Uterus (tissue), 4 donors: Measurements from ENCODE around the gene INPP5D. TPM values are rescaled to one million over a fixed set of nuclear protein-coding genes. Genes with fewer than 3 reads are reported as not detected.

Experiments
- DNase-seq, 2 donors: peaks; one replicate each; pipeline ENCODE4 v3.0.0-alpha.2; 2019 to 2020
- H3K27ac ChIP-seq, 2 donors: fragments of 200-600 bp; sonication (generic); 1 replicate in 1 of 2; 2 replicates in 1 of 2; pipeline ENCODE4 v1.5.1; 2016 to 2018
- H3K27me3 ChIP-seq, 2 donors: fragments of 200-600 bp; sonication (generic); one replicate each; pipeline ENCODE4 v1.5.1; 2018 to 2019; ENCODE audit warnings: control low read depth in 1 of 2
- H3K36me3 ChIP-seq, 2 donors: fragments of 200-600 bp; sonication (generic); one replicate each; pipeline ENCODE4 v1.5.1; 2019; ENCODE audit warnings: control low read depth in 1 of 2
- H3K4me1 ChIP-seq, 2 donors: fragments of 200-600 bp; sonication (generic); one replicate each; pipeline ENCODE4 v1.5.1; 2018 to 2019; ENCODE audit warnings: control low read depth in 1 of 2
- H3K4me3 ChIP-seq, 2 donors: fragments of 200-600 bp; sonication (generic); 1 replicate in 1 of 2; 2 replicates in 1 of 2; pipeline ENCODE4 v1.5.1; 2018 to 2019; ENCODE audit warnings: mild to moderate bottlenecking in 1 of 2
- H3K9me3 ChIP-seq, 2 donors: fragments of 200-600 bp; sonication (generic); one replicate each; pipeline ENCODE4 v1.5.1; 2019; ENCODE audit warnings: control low read depth in 1 of 2
- POLR2A ChIP-seq, 2 donors: fragments of 450-650 bp; IDR thresholded peaks; one replicate each; pipeline ENCODE4 v1.6.1; 2016; ENCODE audit warnings: antibody characterized with exemption in 2 of 2, mild to moderate bottlenecking in 1 of 2, moderate library complexity in 1 of 2
- intact Hi-C: fragments of 100-400 bp; cut with DNase I; formaldehyde crosslinking; loops from one replicate; pipeline ENCODE4 v1.15.1; 2023; ENCODE audit warnings: low total_unique reads
- total RNA-seq, 4 donors: library from RNA; depleted of rRNA in 3 of 4; stranded (reverse); fragments of >200 nt in 3 of 4; gene quantifications; one replicate each; pipeline versions ENCODE4 v1.1.0 to v1.2.4, GENCODE V29; 2014 to 2023
- TF ChIP-seq, protein P1 (sequence below), 4 experiments: fragments of 200-600 bp in 2 of 4; fragments of 450-650 bp in 2 of 4; sonication (generic) in 2 of 4; IDR thresholded peaks; one replicate each; pipeline ENCODE4 v1.5.1; 2016 to 2019; ENCODE audit warnings: antibody characterized with exemption in 4 of 4, mild to moderate bottlenecking in 2 of 4, moderate library complexity in 1 of 4
- donor health status: DM: yes; HTN: yes; CAD: no.

INPP5D gene
- total RNA-seq, 4 donors from 2014 or later: 14.2 to 37.9 (median 22.3) TPM

DNA sequence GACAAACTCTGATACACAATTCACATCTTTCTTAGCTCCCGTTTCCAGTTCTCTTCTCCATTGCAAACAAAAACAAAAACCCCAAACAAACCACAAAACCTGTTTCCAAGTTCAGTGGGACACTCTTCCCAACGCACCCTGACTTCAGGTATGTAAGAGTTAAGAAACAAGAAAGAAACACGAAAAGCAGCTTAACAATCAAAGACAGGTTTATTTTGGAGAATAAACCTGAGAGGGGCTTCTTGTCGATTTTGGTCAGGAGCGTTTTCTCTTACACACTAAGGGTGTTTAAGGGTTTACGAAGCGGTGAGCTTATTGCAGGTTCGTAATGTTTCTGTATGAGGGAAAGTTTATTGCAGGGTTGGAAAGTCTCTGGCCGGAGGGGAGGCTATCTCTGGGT, 190.4 kb downstream of the INPP5D start:
- peaks cover 0 to 2% of the 10 kb centered on the region in 2 donors for H3K36me3 ChIP-seq
- H3K27me3 ChIP-seq: no peaks in the 10 kb centered on the region
- no peak overlapping the region for H3K4me3 ChIP-seq
- H3K9me3 ChIP-seq: no peaks in the 10 kb centered on the region
- intact Hi-C loops: loop anchor here (10.0 kb wide), 1 partner anchor 646 kb away; no protein-coding TSS in a partner anchor
- H3K27ac ChIP-seq: no peak overlapping the region
- TF ChIP-seq POLR2A (IDR thresholded peaks at IDR 0.05): no peak
- TF ChIP-seq, protein P1, sequence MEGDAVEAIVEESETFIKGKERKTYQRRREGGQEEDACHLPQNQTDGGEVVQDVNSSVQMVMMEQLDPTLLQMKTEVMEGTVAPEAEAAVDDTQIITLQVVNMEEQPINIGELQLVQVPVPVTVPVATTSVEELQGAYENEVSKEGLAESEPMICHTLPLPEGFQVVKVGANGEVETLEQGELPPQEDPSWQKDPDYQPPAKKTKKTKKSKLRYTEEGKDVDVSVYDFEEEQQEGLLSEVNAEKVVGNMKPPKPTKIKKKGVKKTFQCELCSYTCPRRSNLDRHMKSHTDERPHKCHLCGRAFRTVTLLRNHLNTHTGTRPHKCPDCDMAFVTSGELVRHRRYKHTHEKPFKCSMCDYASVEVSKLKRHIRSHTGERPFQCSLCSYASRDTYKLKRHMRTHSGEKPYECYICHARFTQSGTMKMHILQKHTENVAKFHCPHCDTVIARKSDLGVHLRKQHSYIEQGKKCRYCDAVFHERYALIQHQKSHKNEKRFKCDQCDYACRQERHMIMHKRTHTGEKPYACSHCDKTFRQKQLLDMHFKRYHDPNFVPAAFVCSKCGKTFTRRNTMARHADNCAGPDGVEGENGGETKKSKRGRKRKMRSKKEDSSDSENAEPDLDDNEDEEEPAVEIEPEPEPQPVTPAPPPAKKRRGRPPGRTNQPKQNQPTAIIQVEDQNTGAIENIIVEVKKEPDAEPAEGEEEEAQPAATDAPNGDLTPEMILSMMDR (IDR thresholded peaks at IDR 0.05): no peak
- H3K4me1 ChIP-seq: peaks cover 4 to 6% of the 10 kb centered on the region in 2 donors
- DNase-seq: no peak

GRCh38 chr2:233250985-233251305, 190.8 kb downstream of the INPP5D start:
- intact Hi-C loops: loop anchor here (10.0 kb wide), 1 partner anchor 646 kb away; no protein-coding TSS in a partner anchor
- no peaks in the 10 kb centered on the region for H3K27me3 ChIP-seq
- DNase-seq: no peak
- TF ChIP-seq, protein P1 (IDR thresholded peaks at IDR 0.05): no peak
- no peak for TF ChIP-seq POLR2A (IDR thresholded peaks at IDR 0.05)
- H3K27ac ChIP-seq: peak overlapping the region; percentile 82 to 90
- H3K36me3 ChIP-seq: peaks cover 0 to 2% of the 10 kb centered on the region in 2 donors
- H3K4me1 ChIP-seq: peaks cover 4 to 6% of the 10 kb centered on the region in 2 donors
- H3K9me3 ChIP-seq: no peaks in the 10 kb centered on the region
- peak overlapping the region; percentile 87 to 98 for H3K4me3 ChIP-seq

- Histone ChIP-seq H3K36me3 (peaks cover 0 to 2% of the 10 kb centered on the region in 2 donors), H3K4me3 (peak within 1 kb of the TSS; percentile 87 to 98), H3K9me3 (no peaks in the 10 kb centered on the region), H3K27ac (peak within 1 kb of the TSS; percentile 82 to 90), H3K27me3 (no peaks in the 10 kb centered on the region), H3K4me1 (peaks cover 4 to 6% of the 10 kb centered on the region in 2 donors)
- DNase-seq: peak; percentile 94 to 96
- TF ChIP-seq, protein P1 (IDR thresholded peaks at IDR 0.05): peak; percentile 93 to 99 (median 96)
- TF ChIP-seq POLR2A (IDR thresholded peaks at IDR 0.05): peak in 1 of 2 donors; percentile 73
- intact Hi-C loops: loop anchor here (10.0 kb wide), 1 partner anchor 647 kb away; no protein-coding TSS in a partner anchor
Measured at GRCh38 chr2:233251306-233252116, 191.4 kb downstream of the INPP5D start, which contains the start of gene ATG16L1. Gene ATG16L1 (plus strand): TSS chr2:233251673. CDS start chr2:233251828, 155 bp downstream.

DNA sequence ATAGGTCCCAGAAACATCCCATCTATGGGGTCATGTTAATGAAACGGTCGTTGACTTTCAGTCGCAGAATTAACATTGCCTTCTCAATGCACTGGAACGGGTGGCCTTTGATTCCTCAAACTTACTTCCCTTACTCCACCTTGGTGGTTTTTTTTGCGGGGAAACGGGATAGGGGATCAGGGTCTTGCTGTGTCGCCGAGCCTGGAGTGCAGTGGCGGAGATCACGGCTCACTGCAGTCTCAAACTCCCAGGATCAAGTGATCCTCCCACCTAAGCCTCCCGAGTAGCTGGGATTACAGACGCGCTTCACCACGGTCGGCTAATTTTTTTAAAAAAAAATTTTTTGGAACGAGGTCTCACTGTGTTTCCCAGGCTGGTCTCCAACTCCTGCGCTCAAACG, 192.1 kb downstream of the INPP5D start:
- DNase-seq: no peak

More for the DNA sequence above, 192.1 kb downstream of the INPP5D start:
- Histone ChIP-seq H3K9me3 (no peaks in the 10 kb centered on the region), H3K4me1 (peaks cover 4 to 6% of the 10 kb centered on the region in 2 donors), H3K36me3 (peaks cover 0 to 2% of the 10 kb centered on the region in 2 donors), H3K4me3 (peak overlapping the region; percentile 87 to 98), H3K27me3 (no peaks in the 10 kb centered on the region), H3K27ac (peak overlapping the region in 1 of 2 donors; percentile 90)
- intact Hi-C loops: loop anchor here (10.0 kb wide), 1 partner anchor 647 kb away; no protein-coding TSS in a partner anchor
- TF ChIP-seq, protein P1 (IDR thresholded peaks at IDR 0.05): no peak
- no peak for TF ChIP-seq POLR2A (IDR thresholded peaks at IDR 0.05)
